Peyer's patch (tissue), 4 donors: ENCODE results near the gene FAM53A. TPM values are rescaled to one million over a fixed set of nuclear protein-coding genes. Genes with fewer than 3 reads are reported as not detected.

ENCODE experiments used
- DNase-seq, 3 donors: peaks; one replicate each; pipeline ENCODE4 v3.0.0-alpha.2; 2017 to 2019
- H3K27ac ChIP-seq, 4 donors: fragments of 200-600 bp; sonication (generic); one replicate each; pipeline ENCODE4 v1.5.1; 2016 to 2019
- H3K27me3 ChIP-seq, 2 donors: fragments of 200-600 bp; sonication (generic); one replicate each; pipeline ENCODE4 v1.5.1; 2019
- H3K36me3 ChIP-seq, 3 donors: fragments of 200-600 bp; sonication (generic); one replicate each; pipeline ENCODE4 v1.5.1; 2016 to 2019
- H3K4me1 ChIP-seq, 4 donors: fragments of 200-600 bp; sonication (generic); one replicate each; pipeline ENCODE4 v1.5.1; 2016 to 2019
- H3K4me3 ChIP-seq, 4 donors: fragments of 200-600 bp; sonication (generic); 1 replicate in 3 of 4; 2 replicates in 1 of 4; pipeline ENCODE4 v1.5.1; 2016 to 2019; ENCODE audit warnings: mild to moderate bottlenecking in 1 of 4
- H3K9me3 ChIP-seq, 4 donors: fragments of 200-600 bp; sonication (generic); one replicate each; pipeline ENCODE4 v1.5.1; 2016 to 2019; ENCODE audit warnings: mild to moderate bottlenecking in 1 of 4
- POLR2A ChIP-seq, 2 donors: fragments of 450-650 bp; IDR thresholded peaks; one replicate each; pipeline ENCODE4 v1.5.1; 2017; ENCODE audit warnings: antibody characterized with exemption in 2 of 2, mild to moderate bottlenecking in 2 of 2, moderate library complexity in 2 of 2
- total RNA-seq, 4 donors: library from RNA; depleted of rRNA; stranded (reverse); fragments of >200 nt; gene quantifications; one replicate each; pipeline ENCODE4 v1.1.0, GENCODE V29; 2016
- TF ChIP-seq, protein P1 (sequence below), 6 experiments: fragments of 450-650 bp in 4 of 6; fragments of 200-600 bp in 2 of 6; sonication (generic) in 1 of 6; IDR thresholded peaks; one replicate each; pipeline ENCODE4 v1.5.1; 2017 to 2019; ENCODE audit warnings: antibody characterized with exemption in 6 of 6, mild to moderate bottlenecking in 3 of 6, moderate library complexity in 1 of 6

The FAM53A gene
- total RNA-seq, 4 donors from 2014 or later = 1.5 to 8.3 (median 1.8) TPM; not detected in 1

DNA sequence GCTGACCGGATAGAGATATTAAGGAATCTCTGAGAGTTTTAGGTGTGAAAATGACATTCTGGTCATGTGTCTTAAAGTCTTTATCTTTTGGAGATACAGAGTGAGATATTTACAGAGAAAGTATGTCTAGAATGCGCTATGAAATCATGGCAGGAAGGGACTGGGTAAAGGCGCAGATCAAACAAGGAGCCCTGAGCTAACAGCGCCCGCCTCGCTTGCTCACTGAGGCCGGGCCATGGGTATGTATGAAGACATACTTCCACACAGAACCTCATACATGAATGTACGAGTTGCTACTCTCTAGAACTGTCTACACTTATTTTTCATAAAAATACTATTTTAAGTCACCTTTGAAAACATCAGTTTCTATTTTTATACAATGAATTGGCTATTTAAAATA lies 20.0 kb downstream of the FAM53A start:
- Histone ChIP-seq H3K27me3 (no peaks in the 10 kb centered on the region), H3K4me1 (no peaks in the 10 kb centered on the region), H3K27ac (no peak overlapping the region), H3K36me3 (no peaks in the 10 kb centered on the region), H3K4me3 (no peak overlapping the region), H3K9me3 (no peaks in the 10 kb centered on the region)
- no peak for DNase-seq
- no peak for TF ChIP-seq POLR2A (IDR thresholded peaks at IDR 0.05)
- TF ChIP-seq, protein P1, sequence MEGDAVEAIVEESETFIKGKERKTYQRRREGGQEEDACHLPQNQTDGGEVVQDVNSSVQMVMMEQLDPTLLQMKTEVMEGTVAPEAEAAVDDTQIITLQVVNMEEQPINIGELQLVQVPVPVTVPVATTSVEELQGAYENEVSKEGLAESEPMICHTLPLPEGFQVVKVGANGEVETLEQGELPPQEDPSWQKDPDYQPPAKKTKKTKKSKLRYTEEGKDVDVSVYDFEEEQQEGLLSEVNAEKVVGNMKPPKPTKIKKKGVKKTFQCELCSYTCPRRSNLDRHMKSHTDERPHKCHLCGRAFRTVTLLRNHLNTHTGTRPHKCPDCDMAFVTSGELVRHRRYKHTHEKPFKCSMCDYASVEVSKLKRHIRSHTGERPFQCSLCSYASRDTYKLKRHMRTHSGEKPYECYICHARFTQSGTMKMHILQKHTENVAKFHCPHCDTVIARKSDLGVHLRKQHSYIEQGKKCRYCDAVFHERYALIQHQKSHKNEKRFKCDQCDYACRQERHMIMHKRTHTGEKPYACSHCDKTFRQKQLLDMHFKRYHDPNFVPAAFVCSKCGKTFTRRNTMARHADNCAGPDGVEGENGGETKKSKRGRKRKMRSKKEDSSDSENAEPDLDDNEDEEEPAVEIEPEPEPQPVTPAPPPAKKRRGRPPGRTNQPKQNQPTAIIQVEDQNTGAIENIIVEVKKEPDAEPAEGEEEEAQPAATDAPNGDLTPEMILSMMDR (IDR thresholded peaks at IDR 0.05) = no peak

DNA sequence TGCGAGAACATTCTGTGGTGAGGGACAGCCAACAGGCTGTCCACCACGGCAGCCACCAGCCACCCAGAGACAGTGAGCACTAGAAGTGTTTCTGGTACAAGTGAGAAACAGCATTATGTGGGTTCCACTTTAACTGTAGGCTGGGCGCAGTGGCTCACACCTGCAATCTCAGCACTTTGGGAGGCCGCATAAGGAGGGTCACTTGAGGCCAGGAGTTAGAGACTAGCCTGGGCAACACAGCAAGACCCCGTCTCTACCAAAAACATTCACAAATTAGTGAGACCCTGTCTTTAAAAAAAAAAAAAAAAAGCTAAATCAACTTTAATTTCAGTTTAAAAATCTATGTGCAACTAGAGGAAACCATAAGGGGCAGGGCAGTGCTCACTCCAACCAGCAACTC lies 20.6 kb downstream of the FAM53A start:
- TF ChIP-seq POLR2A (IDR thresholded peaks at IDR 0.05) = no peak
- TF ChIP-seq, protein P1 (IDR thresholded peaks at IDR 0.05) = no peak
- H3K36me3 ChIP-seq = no peaks in the 10 kb centered on the region
- no peaks in the 10 kb centered on the region for H3K4me1 ChIP-seq
- H3K9me3 ChIP-seq = no peaks in the 10 kb centered on the region
- no peak overlapping the region for H3K27ac ChIP-seq
- no peaks in the 10 kb centered on the region for H3K27me3 ChIP-seq
- DNase-seq = no peak
- no peak overlapping the region for H3K4me3 ChIP-seq

DNA sequence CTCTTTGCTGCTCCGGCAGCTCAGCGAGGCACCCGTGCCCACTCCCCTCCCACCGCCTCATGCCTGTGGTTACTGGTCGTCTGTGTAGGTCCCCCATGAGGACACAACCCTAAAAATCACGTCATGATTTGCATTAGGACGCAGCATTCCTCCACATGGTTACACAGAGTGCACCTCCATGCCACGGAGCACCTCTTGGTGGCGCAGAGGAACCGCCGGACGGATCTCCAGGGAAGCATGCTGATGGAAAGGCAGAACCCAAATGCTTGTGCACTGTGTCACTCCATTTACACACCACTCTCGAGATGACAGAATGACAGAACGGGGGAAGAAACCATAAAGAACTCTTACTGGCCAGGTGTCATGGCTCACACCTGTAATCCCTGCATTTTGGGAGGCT lies 22.4 kb downstream of the FAM53A start:
- Histone ChIP-seq H3K4me3 (no peak overlapping the region), H3K36me3 (no peaks in the 10 kb centered on the region), H3K9me3 (no peaks in the 10 kb centered on the region), H3K27ac (no peak overlapping the region), H3K4me1 (no peaks in the 10 kb centered on the region), H3K27me3 (no peaks in the 10 kb centered on the region)
- DNase-seq = no peak
- no peak for TF ChIP-seq POLR2A (IDR thresholded peaks at IDR 0.05)
- TF ChIP-seq, protein P1 (IDR thresholded peaks at IDR 0.05) = no peak

DNA sequence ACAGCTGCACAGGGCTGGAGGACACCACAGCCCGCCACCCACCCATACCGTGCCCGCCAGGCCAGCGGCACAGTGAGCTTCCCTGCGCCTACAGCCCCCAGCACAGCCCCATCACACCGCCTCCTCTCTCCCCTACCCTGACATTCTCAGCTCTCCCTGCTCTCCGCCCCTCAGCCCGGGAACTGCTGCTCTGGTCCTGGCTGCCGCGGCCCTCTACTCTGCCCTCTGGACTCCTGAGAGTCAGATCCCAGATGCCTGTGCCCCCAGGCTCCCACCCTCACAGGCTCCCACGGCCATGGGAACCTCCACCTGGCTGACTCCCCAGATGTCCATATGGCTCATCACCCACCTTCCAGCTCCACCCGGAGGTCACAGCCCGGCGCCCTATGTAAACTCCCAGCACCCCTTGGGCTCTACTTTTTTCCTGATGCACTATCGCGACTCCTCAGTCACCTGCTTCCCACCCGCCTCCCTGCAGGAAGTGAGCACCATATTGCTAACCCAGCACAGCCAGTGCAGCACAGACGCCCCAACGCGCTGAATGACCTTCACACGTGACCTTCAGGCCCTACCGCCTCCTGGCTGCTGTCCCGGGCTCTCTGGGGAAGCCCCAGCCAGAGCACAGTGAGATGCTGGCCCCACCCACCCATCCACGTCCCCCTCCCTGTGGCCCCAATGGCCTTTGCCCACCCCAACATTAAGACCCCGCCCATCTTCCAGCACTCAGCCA lies 23.0 kb downstream of the FAM53A start:
- DNase-seq = no peak
- Histone ChIP-seq H3K9me3 (no peaks in the 10 kb centered on the region), H3K4me3 (no peak overlapping the region), H3K4me1 (no peaks in the 10 kb centered on the region), H3K27ac (no peak overlapping the region), H3K36me3 (no peaks in the 10 kb centered on the region), H3K27me3 (no peaks in the 10 kb centered on the region)
- TF ChIP-seq POLR2A (IDR thresholded peaks at IDR 0.05) = no peak
- TF ChIP-seq, protein P1 (IDR thresholded peaks at IDR 0.05) = no peak

DNA sequence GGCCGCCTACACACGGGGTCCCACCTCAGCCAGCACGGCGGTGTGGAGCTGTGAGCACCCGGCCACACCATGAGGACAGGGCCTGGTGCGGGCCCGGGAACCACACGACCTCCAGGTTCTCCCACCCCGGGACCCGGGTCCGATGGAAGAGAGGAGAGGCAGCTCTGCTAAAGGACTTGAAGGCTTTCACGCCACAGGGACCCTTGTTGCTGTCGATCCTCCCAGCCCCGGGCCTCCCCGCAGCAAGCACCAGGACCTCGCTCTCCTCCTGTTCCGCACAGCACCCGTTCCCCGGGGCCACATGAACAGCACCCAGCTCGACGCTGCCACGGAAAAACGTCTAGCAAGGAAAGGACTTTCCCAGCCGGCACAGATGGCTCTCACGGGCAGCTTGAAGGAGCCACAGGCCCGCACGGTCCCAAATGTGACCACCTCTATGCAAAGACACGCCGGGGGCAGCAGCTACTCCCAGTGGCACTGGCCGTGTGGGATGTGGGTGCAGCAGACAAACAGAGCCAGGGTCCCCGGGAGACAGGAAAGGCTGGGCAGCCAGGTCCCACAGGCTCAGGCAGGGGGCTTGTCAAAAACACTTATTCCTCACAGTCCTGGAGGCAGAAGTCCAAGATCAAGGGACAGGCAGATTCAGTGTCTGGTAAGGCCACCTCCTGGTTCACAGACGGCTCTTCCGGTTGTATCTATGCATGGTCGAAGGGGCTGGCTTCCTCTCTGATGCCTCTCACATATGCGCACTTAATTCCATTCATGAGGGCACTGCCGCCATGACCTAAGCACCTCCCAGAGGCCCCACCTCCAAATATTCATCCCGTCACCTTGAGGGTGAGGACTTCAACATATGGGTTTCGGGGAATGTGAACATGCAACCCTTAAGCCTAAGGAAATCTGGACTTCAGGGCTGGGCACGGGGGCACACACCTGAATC lies 24.7 kb downstream of the FAM53A start:
- H3K27ac ChIP-seq = no peak overlapping the region
- no peak overlapping the region for H3K4me3 ChIP-seq
- H3K36me3 ChIP-seq = no peaks in the 10 kb centered on the region
- no peaks in the 10 kb centered on the region for H3K4me1 ChIP-seq
- no peak for DNase-seq
- TF ChIP-seq, protein P1 (IDR thresholded peaks at IDR 0.05) = no peak
- TF ChIP-seq POLR2A (IDR thresholded peaks at IDR 0.05) = no peak
- H3K27me3 ChIP-seq = no peaks in the 10 kb centered on the region
- H3K9me3 ChIP-seq = no peaks in the 10 kb centered on the region
